ENCODE measurements around the gene UBAC2. TPM values are rescaled to one million over a fixed set of nuclear protein-coding genes. Genes with fewer than 3 reads are reported as not detected.

The UBAC2 gene
- total and polyA plus RNA-seq, 2 experiments from 2014 or later, result 71.2 to 130 TPM

- Histone ChIP-seq H3K27ac (peak overlapping the region; percentile 71), H3K36me3 (peaks cover 9% of the 10 kb centered on the region), H3K9me3 (ENCODE audit: low read depth) (no peaks in the 10 kb centered on the region), H3K4me1 (ENCODE audit: low read depth) (peaks cover 27% of the 10 kb centered on the region), H3K27me3 (no peaks in the 10 kb centered on the region), H3K4me3 (no peak overlapping the region)
- TF ChIP-seq, protein P1, sequence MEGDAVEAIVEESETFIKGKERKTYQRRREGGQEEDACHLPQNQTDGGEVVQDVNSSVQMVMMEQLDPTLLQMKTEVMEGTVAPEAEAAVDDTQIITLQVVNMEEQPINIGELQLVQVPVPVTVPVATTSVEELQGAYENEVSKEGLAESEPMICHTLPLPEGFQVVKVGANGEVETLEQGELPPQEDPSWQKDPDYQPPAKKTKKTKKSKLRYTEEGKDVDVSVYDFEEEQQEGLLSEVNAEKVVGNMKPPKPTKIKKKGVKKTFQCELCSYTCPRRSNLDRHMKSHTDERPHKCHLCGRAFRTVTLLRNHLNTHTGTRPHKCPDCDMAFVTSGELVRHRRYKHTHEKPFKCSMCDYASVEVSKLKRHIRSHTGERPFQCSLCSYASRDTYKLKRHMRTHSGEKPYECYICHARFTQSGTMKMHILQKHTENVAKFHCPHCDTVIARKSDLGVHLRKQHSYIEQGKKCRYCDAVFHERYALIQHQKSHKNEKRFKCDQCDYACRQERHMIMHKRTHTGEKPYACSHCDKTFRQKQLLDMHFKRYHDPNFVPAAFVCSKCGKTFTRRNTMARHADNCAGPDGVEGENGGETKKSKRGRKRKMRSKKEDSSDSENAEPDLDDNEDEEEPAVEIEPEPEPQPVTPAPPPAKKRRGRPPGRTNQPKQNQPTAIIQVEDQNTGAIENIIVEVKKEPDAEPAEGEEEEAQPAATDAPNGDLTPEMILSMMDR (IDR thresholded peaks at IDR 0.05; ENCODE audit: low read depth, low read length), result no peak
- DNase-seq (ENCODE audit: low read depth in 1 of 2, low spot score in 1 of 2), result peak in 1 of 2 donors; percentile 72
These were observed 166.5 kb downstream of the UBAC2 start for GRCh38 chr13:99367106-99367616.

DNA sequence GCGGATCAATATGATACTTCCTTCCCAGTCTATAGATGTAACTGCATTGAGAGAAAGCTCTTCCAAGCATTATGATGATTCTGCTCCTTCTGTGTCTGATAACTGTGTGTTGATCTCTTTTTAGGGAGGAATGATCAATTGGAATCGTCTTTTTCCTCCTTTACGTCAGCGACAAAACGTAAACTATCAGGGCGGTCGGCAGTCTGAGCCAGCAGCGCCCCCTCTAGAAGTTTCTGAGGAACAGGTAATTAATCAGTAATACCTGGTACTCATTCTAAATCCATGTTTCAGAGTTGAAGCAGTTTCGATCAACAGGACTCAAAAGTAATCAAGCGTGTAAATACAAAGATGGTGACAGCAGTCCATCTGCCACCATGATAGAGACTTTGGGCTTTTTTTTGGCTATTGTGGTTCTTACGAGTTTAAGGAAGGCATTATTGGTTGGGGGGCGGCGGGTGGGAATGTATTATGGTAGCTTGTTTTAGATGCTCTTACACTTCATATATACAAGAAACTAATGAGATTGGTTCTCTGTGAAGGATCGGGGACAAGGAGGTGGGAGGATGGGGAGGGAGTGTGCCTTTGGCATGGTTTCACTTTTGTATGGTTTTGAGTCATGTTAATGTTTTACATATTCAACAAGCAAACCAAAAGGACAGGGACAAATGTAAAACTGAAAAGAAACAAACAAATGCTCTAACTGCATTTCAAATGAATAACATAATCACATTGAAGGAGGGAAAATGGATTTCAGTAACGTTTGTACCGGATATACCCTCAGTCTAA is 167.2 kb downstream of the UBAC2 start:
- H3K4me3 ChIP-seq, result no peak overlapping the region
- H3K27me3 ChIP-seq, result no peaks in the 10 kb centered on the region
- H3K36me3 ChIP-seq, result peaks cover 9% of the 10 kb centered on the region
- H3K27ac ChIP-seq, result peak overlapping the region; percentile 71
- TF ChIP-seq, protein P1 (IDR thresholded peaks at IDR 0.05; ENCODE audit: low read depth, low read length), result no peak
- H3K4me1 ChIP-seq (ENCODE audit: low read depth), result peaks cover 27% of the 10 kb centered on the region
- H3K9me3 ChIP-seq (ENCODE audit: low read depth), result no peaks in the 10 kb centered on the region
- no peak for DNase-seq (ENCODE audit: low read depth in 1 of 2, low spot score in 1 of 2)

GRCh38 chr13:99370481-99371275 is 170.0 kb downstream of the UBAC2 start:
- H3K4me1 ChIP-seq (ENCODE audit: low read depth), result peaks cover 27% of the 10 kb centered on the region
- TF ChIP-seq, protein P1 (IDR thresholded peaks at IDR 0.05; ENCODE audit: low read depth, low read length), result no peak
- no peak overlapping the region for H3K27ac ChIP-seq
- H3K27me3 ChIP-seq, result no peaks in the 10 kb centered on the region
- no peak for DNase-seq (ENCODE audit: low read depth in 1 of 2, low spot score in 1 of 2)
- no peak overlapping the region for H3K4me3 ChIP-seq
- H3K9me3 ChIP-seq (ENCODE audit: low read depth), result no peaks in the 10 kb centered on the region
- peaks cover 9% of the 10 kb centered on the region for H3K36me3 ChIP-seq

DNA sequence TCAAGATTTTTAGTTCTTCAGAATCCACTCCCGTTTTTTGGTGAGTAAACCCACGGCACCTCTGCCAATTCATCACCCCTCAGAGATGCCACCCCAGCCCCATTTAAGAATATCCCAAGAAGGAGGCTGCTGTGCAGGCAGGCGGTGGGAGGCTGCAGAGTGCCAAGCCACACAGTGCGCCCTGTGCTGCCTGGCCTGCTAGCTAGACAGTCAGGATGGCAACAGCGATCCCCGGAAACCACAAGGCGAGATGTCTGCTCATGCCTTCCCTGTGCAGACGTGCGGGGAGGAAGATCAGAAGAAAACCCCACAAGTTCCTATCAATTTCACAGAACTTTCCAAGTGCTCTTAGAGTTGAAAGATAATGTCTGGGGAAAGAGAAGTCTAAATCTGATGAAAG is 171.3 kb downstream of the UBAC2 start:
- TF ChIP-seq, protein P1 (IDR thresholded peaks at IDR 0.05; ENCODE audit: low read depth, low read length), result no peak
- no peak overlapping the region for H3K4me3 ChIP-seq
- H3K27me3 ChIP-seq, result no peaks in the 10 kb centered on the region
- peaks cover 18% of the 10 kb centered on the region for H3K4me1 ChIP-seq (ENCODE audit: low read depth)
- peaks cover 9% of the 10 kb centered on the region for H3K36me3 ChIP-seq
- no peaks in the 10 kb centered on the region for H3K9me3 ChIP-seq (ENCODE audit: low read depth)
- no peak overlapping the region for H3K27ac ChIP-seq
- DNase-seq (ENCODE audit: low read depth in 1 of 2, low spot score in 1 of 2), result no peak

GRCh38 chr13:99373436-99373835 is 172.8 kb downstream of the UBAC2 start:
- Histone ChIP-seq H3K4me3 (no peak overlapping the region), H3K27ac (no peak overlapping the region), H3K27me3 (no peaks in the 10 kb centered on the region), H3K36me3 (peaks cover 9% of the 10 kb centered on the region), H3K4me1 (ENCODE audit: low read depth) (peaks cover 4% of the 10 kb centered on the region), H3K9me3 (ENCODE audit: low read depth) (no peaks in the 10 kb centered on the region)
- TF ChIP-seq, protein P1 (IDR thresholded peaks at IDR 0.05; ENCODE audit: low read depth, low read length), result no peak
- DNase-seq (ENCODE audit: low read depth in 1 of 2, low spot score in 1 of 2), result no peak
